ENCODE measurements around the gene PTPRM.

Gene PTPRM

GRCh38 chr18:7812431-7813063 lies 245.4 kb downstream of the PTPRM start:
- no peaks in the 10 kb centered on the region for H3K27me3 ChIP-seq
- no peak overlapping the region for H3K4me3 ChIP-seq (ENCODE audit: low read depth in 1 of 2, low read length in 1 of 2)
- H3K4me1 ChIP-seq (ENCODE audit: control insufficient read depth in 1 of 2, insufficient read depth in 1 of 2, low read depth in 1 of 2, low read length in 1 of 2): no peaks in the 10 kb centered on the region
- H3K9me3 ChIP-seq: peaks cover 8% of the 10 kb centered on the region
- H3K36me3 ChIP-seq: no peaks in the 10 kb centered on the region
- no peak for TF ChIP-seq CTCF (IDR thresholded peaks at IDR 0.05)
- no peak overlapping the region for H3K27ac ChIP-seq

- no peak overlapping the region for H3K27ac ChIP-seq
- no peak for TF ChIP-seq CTCF (IDR thresholded peaks at IDR 0.05)
- no peaks in the 10 kb centered on the region for H3K36me3 ChIP-seq
- no peak overlapping the region for H3K4me3 ChIP-seq (ENCODE audit: low read depth in 1 of 2, low read length in 1 of 2)
- H3K9me3 ChIP-seq: peaks cover 8% of the 10 kb centered on the region
- H3K27me3 ChIP-seq: no peaks in the 10 kb centered on the region
- no peaks in the 10 kb centered on the region for H3K4me1 ChIP-seq (ENCODE audit: control insufficient read depth in 1 of 2, insufficient read depth in 1 of 2, low read depth in 1 of 2, low read length in 1 of 2)
Measured at GRCh38 chr18:7813131-7813530, 246.0 kb downstream of the PTPRM start.

DNA sequence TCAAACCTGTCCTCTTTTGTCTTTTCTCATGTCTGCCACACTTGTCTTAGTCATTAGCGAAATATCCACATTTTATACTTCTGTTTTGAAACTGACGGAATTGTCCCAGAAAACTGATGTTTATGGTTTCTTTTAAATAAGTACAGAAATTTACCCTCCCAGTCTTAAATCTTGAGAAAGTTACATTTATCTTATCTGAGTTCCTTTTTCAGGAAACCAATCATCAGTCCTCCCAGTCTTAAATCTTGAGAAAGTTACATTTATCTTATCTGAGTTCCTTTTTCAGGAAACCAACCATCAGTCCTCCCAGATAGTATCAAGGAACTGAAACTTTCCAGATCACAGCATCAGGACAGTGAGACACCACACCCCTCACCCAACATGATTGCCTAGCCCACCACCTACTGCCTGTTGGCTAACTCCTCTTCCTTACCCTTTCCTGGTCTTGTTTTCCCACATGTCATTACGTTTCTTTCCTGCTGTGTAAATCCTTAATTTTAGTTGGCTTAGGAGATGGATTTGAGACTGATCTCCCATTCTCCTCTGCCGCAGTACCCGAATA lies 247.7 kb downstream of the PTPRM start:
- TF ChIP-seq CTCF (IDR thresholded peaks at IDR 0.05): no peak
- H3K4me3 ChIP-seq (ENCODE audit: low read depth in 1 of 2, low read length in 1 of 2): no peak overlapping the region
- no peaks in the 10 kb centered on the region for H3K27me3 ChIP-seq
- no peaks in the 10 kb centered on the region for H3K36me3 ChIP-seq
- no peak overlapping the region for H3K27ac ChIP-seq
- H3K4me1 ChIP-seq (ENCODE audit: control insufficient read depth in 1 of 2, insufficient read depth in 1 of 2, low read depth in 1 of 2, low read length in 1 of 2): no peaks in the 10 kb centered on the region
- H3K9me3 ChIP-seq: peaks cover 8% of the 10 kb centered on the region

- H3K36me3 ChIP-seq: no peaks in the 10 kb centered on the region
- H3K4me3 ChIP-seq (ENCODE audit: low read depth in 1 of 2, low read length in 1 of 2): no peak overlapping the region
Measured at GRCh38 chr18:7815787-7816186, 248.7 kb downstream of the PTPRM start.

GRCh38 chr18:7817575-7818230 lies 250.6 kb downstream of the PTPRM start:
- TF ChIP-seq CTCF (IDR thresholded peaks at IDR 0.05): no peak
- no peak overlapping the region for H3K4me3 ChIP-seq (ENCODE audit: low read depth in 1 of 2, low read length in 1 of 2)
- H3K36me3 ChIP-seq: no peaks in the 10 kb centered on the region
- H3K9me3 ChIP-seq: peaks cover 8% of the 10 kb centered on the region
- H3K4me1 ChIP-seq (ENCODE audit: control insufficient read depth in 1 of 2, insufficient read depth in 1 of 2, low read depth in 1 of 2, low read length in 1 of 2): no peaks in the 10 kb centered on the region
- no peaks in the 10 kb centered on the region for H3K27me3 ChIP-seq
- H3K27ac ChIP-seq: no peak overlapping the region

More at GRCh38 chr18:7815787-7816186, 248.7 kb downstream of the PTPRM start:
- Histone ChIP-seq H3K9me3 (peaks cover 8% of the 10 kb centered on the region), H3K27me3 (no peaks in the 10 kb centered on the region), H3K4me1 (ENCODE audit: control insufficient read depth in 1 of 2, insufficient read depth in 1 of 2, low read depth in 1 of 2, low read length in 1 of 2) (no peaks in the 10 kb centered on the region), H3K27ac (no peak overlapping the region)
- no peak for TF ChIP-seq CTCF (IDR thresholded peaks at IDR 0.05)

Data from neutrophil (primary cell).